ENCODE measurements around the gene MIPOL1.

MIPOL1 gene

GRCh38 chr14:37597914-37598746, 400.4 kb downstream of the MIPOL1 start:
- no peak for DNase-seq (ENCODE audit: low read depth in 2 of 2)

GRCh38 chr14:37598747-37599506, 401.2 kb downstream of the MIPOL1 start:
- no peak for DNase-seq (ENCODE audit: low read depth in 2 of 2)

GRCh38 chr14:37599507-37600368, 402.0 kb downstream of the MIPOL1 start:
- DNase-seq (ENCODE audit: low read depth in 2 of 2) = no peak

GRCh38 chr14:37600880-37601741, 403.4 kb downstream of the MIPOL1 start:
- DNase-seq (ENCODE audit: low read depth in 2 of 2) = no peak

- DNase-seq (ENCODE audit: low read depth in 2 of 2) = no peak
Observed at GRCh38 chr14:37601865-37602264, 404.1 kb downstream of the MIPOL1 start.

Measured in stimulated activated CD4-positive, alpha-beta T cell treated with anti-CD3 and anti-CD28 coated beads, Interleukin-1b, Interleukin-23, amount 100 ng/mL, for 4 hours (primary cell).